HG02852 (cell line): ENCODE results near the gene NT5C1A.

Source experiments
- ATAC-seq: cut with Tn5 transposase; IDR thresholded peaks from one replicate; pipeline ENCODE4 v1.9.1; 2021; ENCODE audit warnings: mild to moderate bottlenecking, moderate library complexity; ENCODE audit not compliant: unreplicated experiment

NT5C1A gene

DNA sequence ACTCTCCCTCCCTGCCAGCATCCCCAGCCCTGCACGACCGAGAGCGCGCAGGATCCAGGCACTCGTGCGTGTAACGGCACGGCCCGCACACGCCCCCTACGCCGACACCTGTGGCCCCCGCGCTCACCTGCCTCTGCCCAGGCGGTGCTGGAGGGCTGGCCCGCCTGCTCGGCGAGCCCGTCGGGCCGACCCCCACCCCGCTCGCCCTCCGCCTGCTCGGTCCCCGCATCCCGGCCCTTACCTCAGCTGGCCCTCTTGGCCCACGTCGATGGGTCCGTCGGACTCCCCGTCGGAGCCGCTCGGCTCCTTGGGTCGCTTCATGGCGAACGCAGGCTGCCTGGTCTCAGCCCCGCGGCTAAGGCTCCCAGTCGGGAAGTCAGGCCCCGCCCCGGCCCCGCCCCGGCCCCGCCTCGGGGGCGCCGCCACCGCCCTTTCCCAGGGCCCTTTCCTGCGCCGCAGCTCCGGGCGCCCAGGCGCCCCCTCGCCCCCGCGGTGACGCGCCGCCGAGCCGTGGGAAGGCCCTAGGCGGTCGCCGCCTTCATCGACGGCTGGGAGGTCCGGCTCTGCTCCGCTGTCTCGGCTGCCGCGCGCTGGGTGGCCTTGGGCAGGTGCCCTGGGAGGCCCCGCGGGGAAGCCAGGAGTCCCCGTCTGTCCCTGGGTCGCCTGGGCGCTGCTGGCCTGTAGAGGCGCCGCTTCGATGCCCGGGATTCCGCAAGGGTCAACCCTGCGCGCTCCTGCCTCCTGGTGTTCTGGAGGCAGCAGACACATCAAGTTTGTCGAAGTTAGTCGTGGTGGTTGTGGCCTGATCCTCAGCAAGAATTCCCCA, 32.4 kb downstream of the NT5C1A start, which contains the start of gene HEYL:
Gene HEYL, minus strand, starts transcription at position 339 of the 826 bp plus-strand sequence. Its CDS starts 18 bp downstream, at position 321.
- ATAC-seq, result no peak

- no peak for ATAC-seq
These were observed 33.0 kb downstream of the NT5C1A start for GRCh38 chr1:39638965-39639304.

DNA sequence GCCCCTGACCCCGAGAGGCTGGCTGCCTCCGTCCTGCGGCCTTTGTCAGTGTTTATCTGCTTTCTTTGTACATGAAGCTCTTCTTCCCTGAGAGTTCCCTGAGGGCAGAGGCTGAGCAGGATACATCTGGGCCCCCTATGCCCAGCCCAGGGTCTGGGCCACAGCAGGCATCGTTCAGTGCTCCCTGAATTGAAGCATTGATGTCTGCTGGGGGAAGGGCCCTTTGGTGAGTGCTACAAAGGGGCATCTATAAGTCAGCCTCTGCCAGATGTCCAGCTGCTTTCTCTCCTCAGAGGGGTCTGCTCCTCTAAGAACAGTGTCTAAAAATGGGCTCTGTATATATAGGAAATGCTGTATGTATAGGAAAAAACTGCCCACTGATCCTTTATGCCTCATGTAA, 34.5 kb downstream of the NT5C1A start:
- ATAC-seq, result no peak

DNA sequence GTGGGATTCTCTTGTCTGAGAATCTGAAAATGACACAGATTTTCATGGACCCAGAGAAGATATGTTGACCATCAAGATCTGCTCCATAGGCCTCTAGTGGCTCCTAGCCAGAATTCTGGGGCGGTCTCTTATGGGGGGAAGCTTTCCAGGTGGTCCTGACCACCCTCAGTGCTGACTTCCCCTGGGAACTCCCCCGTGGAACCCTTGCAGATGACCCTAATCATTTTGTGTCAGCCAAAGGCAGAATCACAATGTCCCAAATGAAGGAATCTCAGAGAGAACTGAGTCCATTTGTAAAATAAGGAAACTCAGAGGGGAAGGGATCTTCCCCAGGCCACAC, 36.1 kb downstream of the NT5C1A start:
- ATAC-seq, result no peak

DNA sequence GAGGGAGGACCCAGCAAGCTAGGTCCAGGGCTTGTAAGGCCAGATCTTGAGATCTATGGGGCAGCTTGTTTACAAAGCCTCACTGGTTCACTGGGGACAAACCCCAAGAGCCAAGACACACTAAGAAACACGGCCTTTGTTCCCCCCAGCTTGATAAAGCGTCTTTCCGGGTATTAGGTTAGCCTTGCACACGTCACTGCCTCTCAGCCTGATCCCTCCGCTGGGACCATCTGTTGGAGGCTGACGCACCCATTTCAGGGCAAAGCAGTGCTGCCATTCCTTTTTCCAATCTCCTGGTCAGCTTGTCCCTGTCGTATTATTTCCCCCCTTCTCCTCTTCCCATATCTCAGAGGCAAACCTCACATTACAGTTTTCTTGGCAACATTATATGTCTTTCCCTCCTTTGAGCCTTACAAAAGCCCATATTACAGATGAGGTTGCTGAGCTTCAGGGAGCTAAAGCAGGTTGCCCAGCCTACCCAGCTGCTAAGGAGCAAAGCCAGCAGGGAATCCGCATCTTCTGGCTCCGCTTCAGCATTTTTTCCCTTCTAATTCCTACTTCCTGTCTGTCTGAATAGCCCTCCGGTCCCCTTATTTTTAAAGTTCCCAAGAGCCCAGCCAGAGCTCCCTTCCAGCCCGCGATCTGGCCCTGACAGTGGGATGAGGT, 36.6 kb downstream of the NT5C1A start:
- no peak for ATAC-seq

GRCh38 chr1:39633422-39633821, 38.5 kb downstream of the NT5C1A start:
- no peak for ATAC-seq

DNA sequence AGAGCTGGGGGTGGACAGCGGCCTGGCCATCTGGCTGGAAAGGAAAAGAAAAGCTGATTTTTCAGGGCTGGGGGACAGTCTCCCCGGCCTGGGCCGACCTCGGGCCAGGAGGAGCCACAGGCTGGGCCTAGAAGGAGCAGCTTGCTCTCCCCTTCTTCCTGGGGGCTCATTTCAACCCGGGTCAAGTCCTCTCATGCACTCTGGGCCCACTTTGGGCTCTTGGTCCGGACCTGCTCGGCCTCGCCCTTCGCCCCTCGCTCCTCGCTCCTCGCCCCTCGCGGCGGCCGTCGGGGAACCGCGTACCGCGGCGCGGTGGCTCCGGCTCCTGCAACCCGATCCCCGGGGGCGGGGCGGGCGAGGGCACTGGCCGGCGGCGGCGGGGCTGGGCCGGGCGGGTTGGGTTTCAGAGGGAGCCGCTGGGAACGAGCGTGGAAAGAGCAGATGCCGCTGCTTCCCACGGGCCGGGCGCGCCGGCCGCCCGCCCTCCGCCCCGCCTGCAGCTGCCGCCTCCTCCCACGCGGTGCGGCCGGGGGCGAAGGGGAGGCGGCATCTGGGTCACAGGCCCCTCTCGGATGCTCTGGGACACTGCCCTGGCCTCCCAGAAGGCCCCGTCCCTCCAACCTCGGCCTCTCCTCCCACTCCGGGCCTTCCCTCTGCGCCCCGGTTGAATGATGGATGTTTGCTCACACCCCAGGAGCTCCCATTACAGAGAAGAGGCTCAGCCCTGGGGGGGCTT, 39.1 kb downstream of the NT5C1A start:
- ATAC-seq, result no peak

GRCh38 chr1:39632323-39632681, 39.6 kb downstream of the NT5C1A start:
- ATAC-seq, result no peak

DNA sequence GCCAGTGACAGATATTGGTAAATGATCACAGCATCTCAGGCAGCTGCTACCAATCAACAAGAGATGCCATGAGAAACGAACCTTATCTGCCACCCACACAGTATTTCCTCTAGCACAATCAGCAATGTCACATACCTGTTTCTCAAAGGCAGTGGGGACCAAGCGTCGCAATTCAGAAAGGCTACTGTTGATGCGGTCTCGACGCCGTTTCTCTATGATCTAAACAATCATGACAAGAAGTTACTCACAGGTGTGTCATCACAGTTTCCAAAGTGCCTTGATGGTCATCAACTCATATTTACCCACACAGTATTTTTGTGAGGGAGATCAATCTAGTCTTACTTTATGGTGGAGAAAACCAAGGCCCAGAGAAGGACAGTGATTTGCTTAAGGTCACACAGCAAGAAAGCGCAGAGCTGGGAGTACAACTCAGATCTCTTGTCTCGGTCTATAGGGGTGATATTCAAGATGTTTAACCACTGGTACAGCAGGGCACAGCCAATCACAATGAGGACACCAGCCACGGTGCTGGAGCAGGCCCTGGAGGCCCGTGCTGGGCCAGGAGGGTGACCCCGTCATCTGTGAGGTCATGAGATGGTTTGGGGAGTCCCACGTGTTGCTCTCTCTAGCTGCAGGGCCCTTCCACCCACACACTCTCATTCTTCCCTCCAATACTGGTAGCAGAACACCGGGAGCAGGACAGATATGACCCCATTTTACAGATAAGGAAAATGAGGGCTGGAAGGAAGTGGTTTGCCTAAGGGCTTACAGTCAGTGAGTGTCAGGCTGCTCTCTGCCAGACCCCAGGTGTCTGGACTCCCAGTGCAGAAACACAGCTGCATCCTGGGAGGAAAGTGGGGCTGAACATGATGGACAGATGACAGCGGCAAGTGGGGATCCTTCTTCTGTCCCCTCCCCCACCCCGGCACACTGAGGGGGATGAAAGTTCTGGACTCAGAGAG, 40.3 kb downstream of the NT5C1A start:
- no peak for ATAC-seq

GRCh38 chr1:39628807-39629350, 43.0 kb downstream of the NT5C1A start:
- ATAC-seq, result no peak

- ATAC-seq, result no peak
These were observed 45.3 kb downstream of the NT5C1A start for GRCh38 chr1:39626646-39627045.

GRCh38 chr1:39625462-39626273, 46.2 kb downstream of the NT5C1A start:
- no peak for ATAC-seq

- no peak for ATAC-seq
These were observed 46.9 kb downstream of the NT5C1A start for GRCh38 chr1:39625009-39625408.

GRCh38 chr1:39623053-39623452, 48.9 kb downstream of the NT5C1A start:
- ATAC-seq, result no peak

DNA sequence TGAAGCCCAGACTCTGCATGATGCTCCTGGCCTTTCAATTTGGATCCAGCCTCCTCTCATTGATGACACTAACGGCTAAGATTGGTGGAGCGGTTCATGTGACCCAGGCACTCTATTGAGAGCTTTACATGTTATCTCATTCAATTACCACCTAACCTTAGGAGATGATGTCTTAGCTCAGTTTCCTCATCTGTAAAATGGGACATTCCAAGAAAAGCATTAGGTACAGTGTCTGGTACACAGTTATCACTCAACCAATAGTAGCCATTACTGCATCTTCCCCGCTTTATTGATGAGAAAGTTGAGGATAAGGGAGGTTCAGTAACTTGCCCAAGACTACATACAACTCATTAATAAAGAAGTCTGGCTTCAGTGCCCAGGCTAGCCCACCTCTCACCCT, 49.5 kb downstream of the NT5C1A start:
- no peak for ATAC-seq

GRCh38 chr1:39620659-39621165, 51.2 kb downstream of the NT5C1A start:
- ATAC-seq, result no peak

GRCh38 chr1:39617488-39618049, 54.3 kb downstream of the NT5C1A start:
- no peak for ATAC-seq

GRCh38 chr1:39615086-39615673, 56.7 kb downstream of the NT5C1A start:
- ATAC-seq, result no peak

DNA sequence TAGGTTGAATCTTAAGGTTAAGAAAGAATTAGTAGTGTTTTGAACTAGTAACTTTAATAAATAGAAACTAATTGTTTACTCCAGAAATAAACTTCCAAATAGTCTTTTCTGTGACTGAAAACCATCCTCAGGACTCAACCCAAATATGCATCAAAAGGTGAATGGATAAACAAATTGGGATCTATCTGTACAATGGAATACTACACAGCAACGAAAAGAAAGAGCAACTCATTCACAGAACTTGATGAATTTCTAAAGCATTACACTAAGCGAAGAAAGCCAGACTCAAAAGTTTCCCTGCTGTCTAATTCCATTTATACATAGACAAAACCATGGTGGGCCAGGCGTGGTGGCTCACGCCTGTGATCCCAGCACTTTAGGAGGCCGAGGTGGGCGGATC, 57.4 kb downstream of the NT5C1A start:
- ATAC-seq, result no peak
